Measurements from ENCODE around the gene GPC3. TPM values are rescaled to one million over a fixed set of nuclear protein-coding genes. Genes with fewer than 3 reads are reported as not detected.

GPC3 gene
- total and polyA plus RNA-seq, 2 experiments from 2014 or later, result 36.8 to 60.1 TPM

- no peak for TF ChIP-seq ZNF331 (CRISPR knock-in tag; IDR thresholded peaks at IDR 0.05; ENCODE audit: low read depth)
- TF ChIP-seq ZNF114 (CRISPR knock-in tag; IDR thresholded peaks at IDR 0.05), result no peak
- TF ChIP-seq CTCF (conservative IDR thresholded peaks at IDR 0.05; ENCODE audit: low read depth in 2 of 2), result no peak
- no peak for TF ChIP-seq CREB1 (CRISPR knock-in tag; IDR thresholded peaks at IDR 0.05; ENCODE audit: low read depth)
- TF ChIP-seq POLR2AphosphoS5 (IDR thresholded peaks at IDR 0.05; ENCODE audit: low read depth), result no peak
- no peak for TF ChIP-seq EZH2phosphoT487 (IDR thresholded peaks at IDR 0.05; ENCODE audit: unreplicated experiment)
- TF ChIP-seq REST (IDR thresholded peaks at IDR 0.05; ENCODE audit: unreplicated experiment), result no peak
- TF ChIP-seq JUNB (IDR thresholded peaks at IDR 0.05; ENCODE audit: unreplicated experiment), result no peak
- TF ChIP-seq STAT1 (IDR thresholded peaks at IDR 0.05; ENCODE audit: unreplicated experiment), result no peak
- no peak for TF ChIP-seq EZH2 (IDR thresholded peaks at IDR 0.05; ENCODE audit: low read depth, unreplicated experiment)
- TF ChIP-seq ZNF462 (CRISPR knock-in tag; IDR thresholded peaks at IDR 0.05), result no peak
- no peak for TF ChIP-seq NANOG (IDR thresholded peaks at IDR 0.05; ENCODE audit: borderline replicate concordance)
- TF ChIP-seq ETS1 (IDR thresholded peaks at IDR 0.05), result no peak
- H3K36me3 ChIP-seq (ENCODE audit: insufficient read depth), result no peaks in the 10 kb centered on the region
- Mint-ChIP-seq H3K27ac (no peak overlapping the region), H3K4me1 (peaks cover 27% of the 10 kb centered on the region), H3K9me3 (no peaks in the 10 kb centered on the region), H3K27me3 (ENCODE audit: insufficient read depth, low read depth, poor library complexity) (peaks cover 4% of the 10 kb centered on the region), H3K4me3 (no peak overlapping the region), H3K36me3 (ENCODE audit: low read depth) (no peaks in the 10 kb centered on the region)
- H4K20me1 ChIP-seq (replicated peaks; ENCODE audit: insufficient read depth), result no peaks in the 10 kb centered on the region
- 0 out of 2 replicates have a peak overlapping the region, but pooled peaks have one; percentile 12 for H3K4me2 ChIP-seq
- DNase-seq (ENCODE audit: low spot score) (peak; percentile 2), ATAC-seq (0 out of 3 replicates have a peak, but pooled peaks have one; percentile 31)
- H3K27me3 ChIP-seq (ENCODE audit: insufficient read depth), result no peaks in the 10 kb centered on the region
- no peak overlapping the region for H3K4me3 ChIP-seq
- no peaks in the 10 kb centered on the region for H3F3A ChIP-seq (replicated peaks; ENCODE audit: low read depth)
- peaks cover 15% of the 10 kb centered on the region for H3K4me1 ChIP-seq (ENCODE audit: insufficient read depth)
- no peaks in the 10 kb centered on the region for H3K9me2 ChIP-seq (ENCODE audit: insufficient read depth)
- H3K27ac ChIP-seq (ENCODE audit: low read depth), result no peak overlapping the region
- no peaks in the 10 kb centered on the region for H3K79me2 ChIP-seq (replicated peaks; ENCODE audit: insufficient read depth)
- no peak overlapping the region for H2AFZ ChIP-seq
Observed at GRCh38 chrX:133495464-133496391, 489.7 kb downstream of the GPC3 start.

All from GM23338 (cell line).